ENCODE results near the gene ACSL1.

- TF ChIP-seq CTCF (IDR thresholded peaks at IDR 0.05; ENCODE audit: insufficient read depth, low read length, poor library complexity, severe bottlenecking) (no peak), EZH2phosphoT487 (conservative IDR thresholded peaks at IDR 0.05; ENCODE audit: low read length) (no peak)
These were observed 10.5 kb downstream of the ACSL1 start for GRCh38 chr4:184815046-184815877.

Measured in SU-DHL-6 (cell line).